OCI-LY3 (cell line): Measurements from ENCODE around the gene GCM1.

Experiments
- CTCF ChIP-seq: fragments of 200-600, 300-600 bp; sonication (generic); IDR thresholded peaks from 2 replicates; pipeline ENCODE4 v1.5.1; 2014; ENCODE audit warnings: antibody characterized with exemption, low read length, low read depth
- EZH2phosphoT487 ChIP-seq: fragments of 200-600 bp; shearing (Covaris generic); IDR thresholded peaks from 2 replicates; pipeline ENCODE4 v1.6.1; 2018; ENCODE audit warnings: antibody characterized with exemption, mixed run types, low read depth

- no peak for TF ChIP-seq CTCF
- TF ChIP-seq EZH2phosphoT487 = no peak
Measured at GRCh38 chr6:53128842-53129241, 19.8 kb downstream of the GCM1 start.
